Measurements from ENCODE around the gene GLYATL3.
"Not testable (repeated sequence)": the region's sequence is repeated elsewhere in the genome, so short reads cannot be mapped to it uniquely, and the experiment has no call there.

The GLYATL3 gene

GRCh38 chr6:49499623-49500022, at the start of gene GLYATL3:
Gene GLYATL3, plus strand, starts transcription at chr6:49499923. Its CDS starts 12,068 bp downstream, at chr6:49511991.
- no peak for DNase-seq (ENCODE audit: low spot score)

- DNase-seq (ENCODE audit: low spot score), result peak; percentile 10
Observed at GRCh38 chr6:49453221-49453620, 46.5 kb upstream of the GLYATL3 start.

DNA sequence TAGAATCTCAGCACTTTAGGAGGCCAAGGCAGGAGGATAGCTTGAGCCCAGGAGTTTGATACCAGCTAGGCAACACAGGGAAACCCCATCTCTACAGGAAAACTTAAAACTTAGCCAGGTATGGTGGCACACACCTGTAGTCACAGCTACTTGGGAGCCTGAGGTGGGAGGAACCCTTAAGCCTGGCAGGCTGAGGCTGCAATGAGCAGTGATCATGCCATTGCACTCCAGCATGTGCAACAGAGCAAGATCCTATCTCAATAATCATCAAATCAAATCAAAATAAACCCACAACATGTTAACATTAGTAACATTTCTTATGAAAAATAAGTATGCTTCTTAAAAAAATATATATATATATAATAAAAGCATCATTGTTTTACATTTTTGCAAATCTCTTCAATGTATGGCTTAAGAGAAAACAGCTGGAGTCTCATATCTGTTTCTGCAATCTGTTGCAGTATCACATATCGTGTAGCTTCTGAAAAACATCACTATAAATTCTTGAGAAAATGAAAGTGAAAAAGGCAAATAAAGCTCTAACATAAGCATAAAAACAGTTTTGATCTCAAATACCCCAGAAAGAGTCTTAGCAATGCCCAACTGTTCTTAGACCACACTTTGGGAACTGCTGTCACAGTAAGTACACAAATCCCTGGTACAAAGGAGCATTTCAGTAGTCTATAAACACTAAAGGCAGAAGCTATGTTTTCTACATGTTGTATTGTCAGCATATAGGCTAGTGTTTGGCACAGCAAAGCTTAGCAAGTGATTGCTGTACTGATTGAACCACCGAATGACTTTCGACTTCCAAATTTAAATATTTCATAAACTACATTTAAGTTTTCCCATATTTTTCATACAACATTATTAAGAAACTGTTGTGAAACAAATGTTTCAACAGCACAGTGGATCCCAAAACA, 44.7 kb upstream of the GLYATL3 start:
- no peak for DNase-seq (ENCODE audit: low spot score)

GRCh38 chr6:49457771-49458170, 42.0 kb upstream of the GLYATL3 start:
- DNase-seq (ENCODE audit: low spot score), result peak; percentile 6

DNA sequence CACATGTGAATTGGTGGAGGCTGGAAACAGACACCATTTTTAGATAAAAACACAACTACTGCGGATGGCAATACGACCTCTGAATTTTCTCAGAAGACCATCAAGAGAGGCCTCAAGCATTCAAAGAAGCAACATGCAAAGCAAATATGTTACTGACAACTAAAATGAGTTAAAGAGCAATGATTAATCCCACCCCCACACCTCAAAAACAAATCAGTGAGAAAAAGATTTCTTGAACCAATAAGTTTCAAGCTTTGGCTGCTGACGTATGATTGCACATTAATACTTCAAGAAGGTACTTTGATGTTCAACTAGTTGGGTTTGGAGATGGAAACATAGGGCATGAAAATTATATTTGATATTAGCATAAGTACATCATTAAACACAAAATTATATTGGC, 37.7 kb upstream of the GLYATL3 start:
- no peak for DNase-seq (ENCODE audit: low spot score)

GRCh38 chr6:49462599-49462926, 37.2 kb upstream of the GLYATL3 start:
- DNase-seq (ENCODE audit: low spot score), result no peak

GRCh38 chr6:49462927-49463611, 36.7 kb upstream of the GLYATL3 start, which contains the start of the genes CENPQ and MMUT:
Gene CENPQ, plus strand, starts transcription at chr6:49463370. Its CDS starts 6,807 bp downstream, at chr6:49470177.
Gene MMUT, minus strand, starts transcription at chr6:49463253. Its CDS starts 3,787 bp downstream, at chr6:49459466.
- peak; percentile 94 for DNase-seq (ENCODE audit: low spot score)

GRCh38 chr6:49463612-49463967, 36.1 kb upstream of the GLYATL3 start:
- DNase-seq (ENCODE audit: low spot score), result no peak

- no peak for DNase-seq (ENCODE audit: low spot score)
Observed at GRCh38 chr6:49464691-49465090, 35.0 kb upstream of the GLYATL3 start.

- DNase-seq (ENCODE audit: low spot score), result no peak
Observed at GRCh38 chr6:49468042-49468441, 31.7 kb upstream of the GLYATL3 start.

DNA sequence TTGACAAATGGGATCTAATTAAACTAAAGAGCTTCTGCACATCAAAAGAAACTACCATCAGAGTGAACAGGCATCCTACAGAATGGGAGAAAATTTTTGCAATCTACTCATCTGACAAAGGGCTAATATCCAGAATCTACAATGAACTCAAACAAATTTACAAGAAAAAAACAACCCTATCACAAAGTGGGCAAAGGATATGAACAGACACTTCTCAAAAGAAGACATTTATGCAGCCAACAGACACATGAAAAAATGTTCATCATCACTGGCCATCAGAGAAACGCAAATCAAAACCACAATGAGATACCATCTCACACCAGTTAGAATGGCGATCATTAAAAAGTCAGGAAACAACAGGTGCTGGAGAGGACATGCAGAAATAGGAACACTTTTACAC, 23.2 kb upstream of the GLYATL3 start:
- DNase-seq (ENCODE audit: low spot score), result not testable (repeated sequence)

- DNase-seq (ENCODE audit: low spot score), result no peak
Observed at GRCh38 chr6:49479308-49479970, 20.3 kb upstream of the GLYATL3 start.

- DNase-seq (ENCODE audit: low spot score), result not testable (repeated sequence)
Observed at GRCh38 chr6:49481846-49482245, 17.9 kb upstream of the GLYATL3 start.

- DNase-seq (ENCODE audit: low spot score), result not testable (repeated sequence)
Observed at GRCh38 chr6:49483380-49483779, 16.3 kb upstream of the GLYATL3 start.

GRCh38 chr6:49490633-49491032, 9.1 kb upstream of the GLYATL3 start:
- DNase-seq (ENCODE audit: low spot score), result no peak

- no peak for DNase-seq (ENCODE audit: low spot score)
Observed at GRCh38 chr6:49497304-49497703, 2.4 kb upstream of the GLYATL3 start.

GRCh38 chr6:49499126-49499525, 597 bp upstream of the GLYATL3 start:
- DNase-seq (ENCODE audit: low spot score), result no peak

GRCh38 chr6:49504666-49505065, 4.9 kb downstream of the GLYATL3 start:
- no peak for DNase-seq (ENCODE audit: low spot score)

- DNase-seq (ENCODE audit: low spot score), result peak; percentile 34
Observed at GRCh38 chr6:49506569-49507111, 6.9 kb downstream of the GLYATL3 start.

GRCh38 chr6:49509342-49509741, 9.6 kb downstream of the GLYATL3 start:
- no peak for DNase-seq (ENCODE audit: low spot score)

DNA sequence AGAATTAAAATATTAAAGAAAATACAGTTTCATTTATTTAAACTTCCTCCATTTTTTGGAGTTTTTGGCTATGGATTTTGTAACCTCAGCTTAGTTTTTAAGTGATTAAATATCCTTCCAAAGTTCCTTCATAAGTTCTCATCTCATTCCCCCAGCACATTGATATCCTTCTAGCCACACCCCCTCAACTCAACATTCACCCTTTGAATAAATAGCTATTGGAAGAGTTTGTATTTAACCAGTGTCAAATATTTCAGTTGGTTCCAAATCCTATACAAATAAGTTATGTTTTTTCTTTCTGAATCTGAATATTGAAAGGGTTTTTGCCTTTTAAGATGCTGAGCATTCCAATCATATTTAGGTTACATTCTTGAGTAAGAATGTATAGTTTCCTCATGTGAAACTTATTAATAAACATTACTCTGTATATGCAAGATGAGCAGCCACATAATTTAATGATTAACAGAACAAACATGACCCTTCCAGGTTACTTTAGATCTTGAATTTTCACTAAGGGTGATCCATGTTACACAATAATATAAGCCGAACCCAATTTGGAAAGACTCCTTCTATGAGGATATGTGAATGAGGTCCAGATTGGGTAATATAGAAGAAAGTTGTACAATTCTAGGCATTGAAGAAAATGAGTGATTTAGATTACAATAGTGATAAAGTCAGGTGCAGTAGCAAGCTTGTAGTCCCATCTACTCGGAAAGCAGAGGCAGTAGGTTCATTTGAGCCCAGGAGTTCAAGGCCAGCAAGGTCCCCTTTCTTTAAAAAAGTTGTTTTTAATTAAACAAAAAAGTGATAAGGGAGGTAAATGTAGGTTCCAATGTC, 13.6 kb downstream of the GLYATL3 start:
- no peak for DNase-seq (ENCODE audit: low spot score)
